ENCODE results near the gene RBM6.

Gene RBM6

GRCh38 chr3:50124052-50124799, 184.3 kb downstream of the RBM6 start:
- in situ Hi-C loops (cut with MboI; ENCODE audit: low sequenced_read_pairs) = loop anchor here (10.0 kb wide), 1 partner anchor 61 kb away; no protein-coding TSS in a partner anchor

- in situ Hi-C loops (cut with MboI; ENCODE audit: low sequenced_read_pairs) = loop anchor here (10.0 kb wide), 1 partner anchor 60 kb away; no protein-coding TSS in a partner anchor
Measured at GRCh38 chr3:50124800-50125178, 184.8 kb downstream of the RBM6 start.

DNA sequence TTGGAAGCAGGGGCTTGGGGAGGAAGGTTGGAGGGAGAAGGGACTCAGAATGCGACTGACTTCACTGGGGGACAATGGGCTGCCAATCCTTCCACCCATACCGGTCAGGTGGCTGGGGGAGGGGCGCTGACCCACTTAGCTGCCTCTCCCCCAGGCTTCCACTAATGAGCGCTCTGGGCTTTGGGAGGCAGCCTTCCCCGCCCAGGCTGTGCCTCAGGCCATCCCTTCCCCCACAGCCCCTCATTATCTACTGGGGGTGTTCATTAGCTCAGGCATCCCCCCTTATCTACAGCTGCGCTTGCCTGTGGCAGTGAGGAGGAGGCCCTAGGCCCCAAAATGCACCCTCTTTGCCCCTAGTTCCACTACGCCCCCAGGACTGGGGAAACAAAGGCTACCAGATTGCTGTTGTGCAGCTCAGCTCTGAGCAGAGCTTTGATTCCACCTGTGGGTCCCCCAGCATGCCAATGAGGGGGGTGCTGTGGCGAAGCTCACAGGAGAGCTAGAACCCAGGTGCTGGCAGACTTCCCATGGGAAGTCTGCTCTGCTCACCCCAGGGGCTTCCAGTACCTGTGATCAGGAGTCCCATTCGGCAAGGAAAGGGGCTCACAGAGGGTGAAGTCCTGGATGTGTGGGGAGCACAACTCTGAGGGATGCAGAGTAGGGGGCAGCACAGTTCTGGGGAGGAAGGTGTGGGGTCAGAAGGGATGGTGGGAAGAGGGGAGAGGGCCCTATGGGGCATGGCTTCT, 185.8 kb downstream of the RBM6 start:
- in situ Hi-C loops (cut with MboI; ENCODE audit: low sequenced_read_pairs) = loop anchor here (10.0 kb wide), 1 partner anchor 59 kb away; no protein-coding TSS in a partner anchor

DNA sequence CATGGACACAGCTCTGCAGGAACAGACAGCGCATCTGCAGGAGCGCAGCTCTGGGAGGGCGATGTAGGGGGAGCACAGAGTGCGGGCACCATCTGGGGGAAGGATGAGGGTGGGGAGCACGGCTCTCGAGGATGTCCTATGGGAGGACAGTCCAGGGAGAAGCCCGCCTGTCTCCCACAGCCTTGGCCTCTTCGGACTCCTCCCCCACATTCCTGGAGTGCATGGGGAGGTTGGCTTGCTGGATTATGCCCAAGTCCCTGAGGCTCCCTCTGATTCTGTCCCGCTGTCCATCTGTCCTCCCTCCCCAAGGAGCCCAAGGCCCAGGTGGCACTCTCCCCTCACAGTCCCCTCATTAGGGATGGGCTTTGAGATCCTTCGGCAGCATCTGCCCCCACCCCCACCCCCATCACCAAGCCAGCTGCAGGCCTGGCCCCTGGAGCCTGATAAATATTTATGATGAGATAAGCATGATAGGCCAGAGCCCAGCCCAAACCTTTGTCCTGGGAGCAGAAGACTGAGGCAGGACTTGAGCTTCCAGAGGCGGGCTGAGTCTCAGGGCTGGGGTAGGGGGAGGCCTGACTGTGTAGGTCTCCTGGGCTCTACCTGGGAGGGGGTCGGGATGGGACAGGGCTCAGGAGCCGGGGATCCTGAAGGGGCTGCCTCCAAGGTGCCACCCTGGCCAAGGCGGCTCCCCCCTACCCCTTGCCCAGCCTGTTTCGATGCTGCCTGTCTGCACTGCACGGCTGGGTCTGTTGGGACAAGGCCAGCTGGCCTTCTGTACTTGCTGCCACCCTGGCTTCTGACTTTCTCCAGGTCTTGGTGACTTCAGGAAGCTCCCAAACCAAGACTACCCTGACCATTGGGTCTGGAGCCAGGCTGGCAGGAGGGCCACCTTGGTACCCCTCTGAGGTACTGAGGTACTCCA, 186.6 kb downstream of the RBM6 start:
- in situ Hi-C loops (cut with MboI; ENCODE audit: low sequenced_read_pairs) = loop anchor here (10.0 kb wide), 1 partner anchor 58 kb away; no protein-coding TSS in a partner anchor

All from HL-60/S4 (cell line).